GM13976 (cell line): ENCODE measurements around the gene MC2R.

Experiments used
- DNase-seq: peaks from one replicate; pipeline ENCODE4 v3.0.0; 2012; ENCODE audit warnings: low spot score
- CTCF ChIP-seq: IDR thresholded peaks from 2 replicates; pipeline ENCODE4 v1.5.1; 2012; ENCODE audit warnings: borderline replicate concordance, mild to moderate bottlenecking; ENCODE audit not compliant: insufficient read depth; ENCODE audit errors: extremely low read depth, missing control alignments, control extremely low read depth
- in situ Hi-C: fragments of 300-500 bp; cut with MboI; formaldehyde crosslinking; loops from one replicate; pipeline ENCODE4 v1.12.0; 2022; ENCODE audit warnings: low sequenced_read_pairs, mixed read lengths, inconsistent platforms; ENCODE audit not compliant: unreplicated experiment

Gene MC2R

GRCh38 chr18:13889671-13890070 lies 25.7 kb downstream of the MC2R start:
- no peak for TF ChIP-seq CTCF
- in situ Hi-C loops: no loop called here
- no peak for DNase-seq

- TF ChIP-seq CTCF: no peak
- in situ Hi-C loops: no loop called here
- no peak for DNase-seq
Measured at GRCh38 chr18:13888191-13888716, 27.1 kb downstream of the MC2R start.

GRCh38 chr18:13885009-13885408 lies 30.3 kb downstream of the MC2R start:
- in situ Hi-C loops: no loop called here
- DNase-seq: no peak
- TF ChIP-seq CTCF: no peak

GRCh38 chr18:13879937-13880336 lies 35.4 kb downstream of the MC2R start:
- DNase-seq: no peak
- in situ Hi-C loops: no loop called here
- no peak for TF ChIP-seq CTCF

- no peak for TF ChIP-seq CTCF
- DNase-seq: no peak
- in situ Hi-C loops: no loop called here
Measured at GRCh38 chr18:13879492-13879891, 35.8 kb downstream of the MC2R start.

GRCh38 chr18:13878857-13879256 lies 36.5 kb downstream of the MC2R start:
- in situ Hi-C loops: no loop called here
- TF ChIP-seq CTCF: no peak
- no peak for DNase-seq

GRCh38 chr18:13877157-13877556 lies 38.2 kb downstream of the MC2R start:
- in situ Hi-C loops: no loop called here
- DNase-seq: no peak
- no peak for TF ChIP-seq CTCF
